Measurements from ENCODE around the gene TMEM52.

Gene TMEM52

DNA sequence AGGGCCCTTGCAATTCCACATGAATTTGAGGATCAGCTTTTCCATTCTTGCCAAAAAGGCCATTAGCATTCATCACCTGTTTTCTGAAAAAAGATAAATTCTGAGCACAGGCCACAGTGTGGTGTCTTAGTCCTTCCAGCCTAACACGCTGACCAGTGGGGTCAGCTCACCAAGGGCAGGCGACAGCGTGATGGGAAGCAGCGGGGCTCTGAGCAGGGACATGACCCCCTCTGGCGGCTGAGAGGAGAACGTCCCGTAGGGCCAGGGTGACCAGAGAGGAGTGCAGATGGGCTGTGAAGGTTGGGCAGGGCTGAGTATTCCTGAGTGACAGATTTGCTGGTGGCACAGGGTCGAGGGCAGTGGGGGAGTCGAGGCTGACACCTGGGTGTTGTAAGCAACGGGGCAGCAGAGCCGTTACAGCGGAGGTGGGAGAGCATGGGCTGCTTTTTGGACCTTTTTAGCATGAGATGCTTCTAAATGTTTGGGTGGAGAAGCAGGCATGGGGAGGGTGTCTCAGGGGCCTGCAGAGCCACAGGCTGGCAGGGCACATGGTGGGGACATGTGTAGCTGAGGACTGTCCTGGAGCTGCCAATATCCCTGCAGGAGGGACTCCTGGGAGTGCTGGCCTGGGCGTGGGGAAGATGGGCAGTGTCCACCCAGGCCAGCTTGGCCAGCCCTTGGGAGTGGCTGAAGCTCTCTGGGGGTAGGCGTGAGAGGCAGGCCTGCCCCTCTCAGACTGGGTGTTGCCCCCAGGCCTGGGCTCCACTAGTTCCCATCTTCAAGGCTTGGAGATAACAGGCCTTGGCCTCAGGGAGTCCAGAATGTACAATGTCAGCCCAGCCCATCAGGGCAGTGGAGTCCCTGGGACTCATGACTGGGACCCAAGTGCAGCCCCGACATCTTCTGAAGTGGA lies 12.6 kb downstream of the TMEM52 start (continued):
- no peak for TF ChIP-seq GLI4 (tag by site-specific recombination; IDR thresholded peaks at IDR 0.05)
- TF ChIP-seq ZNF10 (tag by site-specific recombination; IDR thresholded peaks at IDR 0.05) = no peak
- no peak for TF ChIP-seq ZNF664 (tag by site-specific recombination; IDR thresholded peaks at IDR 0.05)
- TF ChIP-seq, protein P1, sequence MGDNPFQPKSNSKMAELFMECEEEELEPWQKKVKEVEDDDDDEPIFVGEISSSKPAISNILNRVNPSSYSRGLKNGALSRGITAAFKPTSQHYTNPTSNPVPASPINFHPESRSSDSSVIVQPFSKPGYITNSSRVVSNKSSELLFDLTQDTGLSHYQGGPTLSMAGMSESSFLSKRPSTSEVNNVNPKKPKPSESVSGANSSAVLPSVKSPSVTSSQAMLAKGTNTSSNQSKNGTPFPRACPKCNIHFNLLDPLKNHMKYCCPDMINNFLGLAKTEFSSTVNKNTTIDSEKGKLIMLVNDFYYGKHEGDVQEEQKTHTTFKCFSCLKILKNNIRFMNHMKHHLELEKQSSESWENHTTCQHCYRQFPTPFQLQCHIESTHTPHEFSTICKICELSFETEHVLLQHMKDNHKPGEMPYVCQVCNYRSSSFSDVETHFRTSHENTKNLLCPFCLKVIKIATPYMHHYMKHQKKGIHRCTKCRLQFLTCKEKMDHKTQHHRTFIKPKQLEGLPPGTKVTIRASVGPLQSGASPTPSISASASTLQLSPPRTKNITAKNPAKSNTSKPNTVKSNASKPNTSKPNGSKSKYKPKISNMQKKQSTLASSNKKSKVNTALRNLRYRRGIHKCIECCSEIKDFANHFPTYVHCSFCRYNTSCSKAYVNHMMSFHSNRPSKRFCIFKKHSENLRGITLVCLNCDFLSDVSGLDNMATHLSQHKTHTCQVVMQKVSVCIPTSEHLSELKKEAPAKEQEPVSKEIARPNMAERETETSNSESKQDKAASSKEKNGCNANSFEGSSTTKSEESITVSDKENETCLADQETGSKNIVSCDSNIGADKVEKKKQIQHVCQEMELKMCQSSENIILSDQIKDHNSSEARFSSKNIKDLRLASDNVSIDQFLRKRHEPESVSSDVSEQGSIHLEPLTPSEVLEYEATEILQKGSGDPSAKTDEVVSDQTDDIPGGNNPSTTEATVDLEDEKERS (tag by site-specific recombination; IDR thresholded peaks at IDR 0.05) = no peak
- 0 out of 2 replicates have a peak, but pooled peaks have one; percentile 10 for TF ChIP-seq KLF16 (tag by site-specific recombination; IDR thresholded peaks at IDR 0.05)
- TF ChIP-seq ZNF623 (tag by site-specific recombination; IDR thresholded peaks at IDR 0.05) = no peak
- TF ChIP-seq, protein P2, sequence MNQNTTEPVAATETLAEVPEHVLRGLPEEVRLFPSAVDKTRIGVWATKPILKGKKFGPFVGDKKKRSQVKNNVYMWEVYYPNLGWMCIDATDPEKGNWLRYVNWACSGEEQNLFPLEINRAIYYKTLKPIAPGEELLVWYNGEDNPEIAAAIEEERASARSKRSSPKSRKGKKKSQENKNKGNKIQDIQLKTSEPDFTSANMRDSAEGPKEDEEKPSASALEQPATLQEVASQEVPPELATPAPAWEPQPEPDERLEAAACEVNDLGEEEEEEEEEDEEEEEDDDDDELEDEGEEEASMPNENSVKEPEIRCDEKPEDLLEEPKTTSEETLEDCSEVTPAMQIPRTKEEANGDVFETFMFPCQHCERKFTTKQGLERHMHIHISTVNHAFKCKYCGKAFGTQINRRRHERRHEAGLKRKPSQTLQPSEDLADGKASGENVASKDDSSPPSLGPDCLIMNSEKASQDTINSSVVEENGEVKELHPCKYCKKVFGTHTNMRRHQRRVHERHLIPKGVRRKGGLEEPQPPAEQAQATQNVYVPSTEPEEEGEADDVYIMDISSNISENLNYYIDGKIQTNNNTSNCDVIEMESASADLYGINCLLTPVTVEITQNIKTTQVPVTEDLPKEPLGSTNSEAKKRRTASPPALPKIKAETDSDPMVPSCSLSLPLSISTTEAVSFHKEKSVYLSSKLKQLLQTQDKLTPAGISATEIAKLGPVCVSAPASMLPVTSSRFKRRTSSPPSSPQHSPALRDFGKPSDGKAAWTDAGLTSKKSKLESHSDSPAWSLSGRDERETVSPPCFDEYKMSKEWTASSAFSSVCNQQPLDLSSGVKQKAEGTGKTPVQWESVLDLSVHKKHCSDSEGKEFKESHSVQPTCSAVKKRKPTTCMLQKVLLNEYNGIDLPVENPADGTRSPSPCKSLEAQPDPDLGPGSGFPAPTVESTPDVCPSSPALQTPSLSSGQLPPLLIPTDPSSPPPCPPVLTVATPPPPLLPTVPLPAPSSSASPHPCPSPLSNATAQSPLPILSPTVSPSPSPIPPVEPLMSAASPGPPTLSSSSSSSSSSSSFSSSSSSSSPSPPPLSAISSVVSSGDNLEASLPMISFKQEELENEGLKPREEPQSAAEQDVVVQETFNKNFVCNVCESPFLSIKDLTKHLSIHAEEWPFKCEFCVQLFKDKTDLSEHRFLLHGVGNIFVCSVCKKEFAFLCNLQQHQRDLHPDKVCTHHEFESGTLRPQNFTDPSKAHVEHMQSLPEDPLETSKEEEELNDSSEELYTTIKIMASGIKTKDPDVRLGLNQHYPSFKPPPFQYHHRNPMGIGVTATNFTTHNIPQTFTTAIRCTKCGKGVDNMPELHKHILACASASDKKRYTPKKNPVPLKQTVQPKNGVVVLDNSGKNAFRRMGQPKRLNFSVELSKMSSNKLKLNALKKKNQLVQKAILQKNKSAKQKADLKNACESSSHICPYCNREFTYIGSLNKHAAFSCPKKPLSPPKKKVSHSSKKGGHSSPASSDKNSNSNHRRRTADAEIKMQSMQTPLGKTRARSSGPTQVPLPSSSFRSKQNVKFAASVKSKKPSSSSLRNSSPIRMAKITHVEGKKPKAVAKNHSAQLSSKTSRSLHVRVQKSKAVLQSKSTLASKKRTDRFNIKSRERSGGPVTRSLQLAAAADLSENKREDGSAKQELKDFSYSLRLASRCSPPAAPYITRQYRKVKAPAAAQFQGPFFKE (tag by site-specific recombination; IDR thresholded peaks at IDR 0.05; ENCODE audit: borderline replicate concordance) = no peak
- TF ChIP-seq, protein P3, sequence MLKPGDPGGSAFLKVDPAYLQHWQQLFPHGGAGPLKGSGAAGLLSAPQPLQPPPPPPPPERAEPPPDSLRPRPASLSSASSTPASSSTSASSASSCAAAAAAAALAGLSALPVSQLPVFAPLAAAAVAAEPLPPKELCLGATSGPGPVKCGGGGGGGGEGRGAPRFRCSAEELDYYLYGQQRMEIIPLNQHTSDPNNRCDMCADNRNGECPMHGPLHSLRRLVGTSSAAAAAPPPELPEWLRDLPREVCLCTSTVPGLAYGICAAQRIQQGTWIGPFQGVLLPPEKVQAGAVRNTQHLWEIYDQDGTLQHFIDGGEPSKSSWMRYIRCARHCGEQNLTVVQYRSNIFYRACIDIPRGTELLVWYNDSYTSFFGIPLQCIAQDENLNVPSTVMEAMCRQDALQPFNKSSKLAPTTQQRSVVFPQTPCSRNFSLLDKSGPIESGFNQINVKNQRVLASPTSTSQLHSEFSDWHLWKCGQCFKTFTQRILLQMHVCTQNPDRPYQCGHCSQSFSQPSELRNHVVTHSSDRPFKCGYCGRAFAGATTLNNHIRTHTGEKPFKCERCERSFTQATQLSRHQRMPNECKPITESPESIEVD (tag by site-specific recombination; IDR thresholded peaks at IDR 0.05) = no peak
- no peak for TF ChIP-seq ZNF549 (tag by site-specific recombination; IDR thresholded peaks at IDR 0.05)
- peak; percentile 34; the same call in 1 of the 2 replicates for TF ChIP-seq ZNF629 (tag by site-specific recombination; IDR thresholded peaks at IDR 0.05)
- no peak for TF ChIP-seq ZNF19 (tag by site-specific recombination; IDR thresholded peaks at IDR 0.05; ENCODE audit: low read depth)
- TF ChIP-seq ZNF239 (tag by site-specific recombination; IDR thresholded peaks at IDR 0.05) = no peak
- no peak for TF ChIP-seq ZNF157 (tag by site-specific recombination; IDR thresholded peaks at IDR 0.05)
- no peak for TF ChIP-seq ZNF529 (tag by site-specific recombination; IDR thresholded peaks at IDR 0.05; ENCODE audit: insufficient replicate concordance)
- no peak for TF ChIP-seq ZNF571 (tag by site-specific recombination; IDR thresholded peaks at IDR 0.05)
- TF ChIP-seq ZNF791 (tag by site-specific recombination; IDR thresholded peaks at IDR 0.05) = no peak
- no peak for TF ChIP-seq ZNF747 (tag by site-specific recombination; IDR thresholded peaks at IDR 0.05)
- TF ChIP-seq, protein P4, sequence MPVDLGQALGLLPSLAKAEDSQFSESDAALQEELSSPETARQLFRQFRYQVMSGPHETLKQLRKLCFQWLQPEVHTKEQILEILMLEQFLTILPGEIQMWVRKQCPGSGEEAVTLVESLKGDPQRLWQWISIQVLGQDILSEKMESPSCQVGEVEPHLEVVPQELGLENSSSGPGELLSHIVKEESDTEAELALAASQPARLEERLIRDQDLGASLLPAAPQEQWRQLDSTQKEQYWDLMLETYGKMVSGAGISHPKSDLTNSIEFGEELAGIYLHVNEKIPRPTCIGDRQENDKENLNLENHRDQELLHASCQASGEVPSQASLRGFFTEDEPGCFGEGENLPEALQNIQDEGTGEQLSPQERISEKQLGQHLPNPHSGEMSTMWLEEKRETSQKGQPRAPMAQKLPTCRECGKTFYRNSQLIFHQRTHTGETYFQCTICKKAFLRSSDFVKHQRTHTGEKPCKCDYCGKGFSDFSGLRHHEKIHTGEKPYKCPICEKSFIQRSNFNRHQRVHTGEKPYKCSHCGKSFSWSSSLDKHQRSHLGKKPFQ (tag by site-specific recombination; IDR thresholded peaks at IDR 0.05) = no peak
- TF ChIP-seq, protein P5, sequence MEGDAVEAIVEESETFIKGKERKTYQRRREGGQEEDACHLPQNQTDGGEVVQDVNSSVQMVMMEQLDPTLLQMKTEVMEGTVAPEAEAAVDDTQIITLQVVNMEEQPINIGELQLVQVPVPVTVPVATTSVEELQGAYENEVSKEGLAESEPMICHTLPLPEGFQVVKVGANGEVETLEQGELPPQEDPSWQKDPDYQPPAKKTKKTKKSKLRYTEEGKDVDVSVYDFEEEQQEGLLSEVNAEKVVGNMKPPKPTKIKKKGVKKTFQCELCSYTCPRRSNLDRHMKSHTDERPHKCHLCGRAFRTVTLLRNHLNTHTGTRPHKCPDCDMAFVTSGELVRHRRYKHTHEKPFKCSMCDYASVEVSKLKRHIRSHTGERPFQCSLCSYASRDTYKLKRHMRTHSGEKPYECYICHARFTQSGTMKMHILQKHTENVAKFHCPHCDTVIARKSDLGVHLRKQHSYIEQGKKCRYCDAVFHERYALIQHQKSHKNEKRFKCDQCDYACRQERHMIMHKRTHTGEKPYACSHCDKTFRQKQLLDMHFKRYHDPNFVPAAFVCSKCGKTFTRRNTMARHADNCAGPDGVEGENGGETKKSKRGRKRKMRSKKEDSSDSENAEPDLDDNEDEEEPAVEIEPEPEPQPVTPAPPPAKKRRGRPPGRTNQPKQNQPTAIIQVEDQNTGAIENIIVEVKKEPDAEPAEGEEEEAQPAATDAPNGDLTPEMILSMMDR (tag by site-specific recombination; IDR thresholded peaks at IDR 0.05) = peak; percentile 94
- TF ChIP-seq, protein P6, sequence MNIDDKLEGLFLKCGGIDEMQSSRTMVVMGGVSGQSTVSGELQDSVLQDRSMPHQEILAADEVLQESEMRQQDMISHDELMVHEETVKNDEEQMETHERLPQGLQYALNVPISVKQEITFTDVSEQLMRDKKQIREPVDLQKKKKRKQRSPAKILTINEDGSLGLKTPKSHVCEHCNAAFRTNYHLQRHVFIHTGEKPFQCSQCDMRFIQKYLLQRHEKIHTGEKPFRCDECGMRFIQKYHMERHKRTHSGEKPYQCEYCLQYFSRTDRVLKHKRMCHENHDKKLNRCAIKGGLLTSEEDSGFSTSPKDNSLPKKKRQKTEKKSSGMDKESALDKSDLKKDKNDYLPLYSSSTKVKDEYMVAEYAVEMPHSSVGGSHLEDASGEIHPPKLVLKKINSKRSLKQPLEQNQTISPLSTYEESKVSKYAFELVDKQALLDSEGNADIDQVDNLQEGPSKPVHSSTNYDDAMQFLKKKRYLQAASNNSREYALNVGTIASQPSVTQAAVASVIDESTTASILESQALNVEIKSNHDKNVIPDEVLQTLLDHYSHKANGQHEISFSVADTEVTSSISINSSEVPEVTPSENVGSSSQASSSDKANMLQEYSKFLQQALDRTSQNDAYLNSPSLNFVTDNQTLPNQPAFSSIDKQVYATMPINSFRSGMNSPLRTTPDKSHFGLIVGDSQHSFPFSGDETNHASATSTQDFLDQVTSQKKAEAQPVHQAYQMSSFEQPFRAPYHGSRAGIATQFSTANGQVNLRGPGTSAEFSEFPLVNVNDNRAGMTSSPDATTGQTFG (tag by site-specific recombination; IDR thresholded peaks at IDR 0.05; ENCODE audit: borderline replicate concordance) = no peak
- TF ChIP-seq ZNF132 (tag by site-specific recombination; IDR thresholded peaks at IDR 0.05; ENCODE audit: borderline replicate concordance) = no peak
